WI38 (cell line): ENCODE data around the gene GAB2.

Experiments used
- H3K4me3 ChIP-seq: 2 replicates; pipeline ENCODE4 v1.5.1; 2011; ENCODE audit warnings: low read depth, mild to moderate bottlenecking, control low read depth, low read length
- CTCF ChIP-seq: IDR thresholded peaks from 2 replicates; pipeline ENCODE4 v1.5.1; 2012; ENCODE audit warnings: low read depth, mild to moderate bottlenecking, control low read depth, low read length

The GAB2 gene

GRCh38 chr11:78166855-78167469 lies 250.7 kb downstream of the GAB2 start:
- TF ChIP-seq CTCF: no peak
- H3K4me3 ChIP-seq: no peak overlapping the region
